GM23248 (cell line): ENCODE results near the gene ZNF575. TPM values are rescaled to one million over a fixed set of nuclear protein-coding genes. Genes with fewer than 3 reads are reported as not detected.

ENCODE experiments used
- DNase-seq: peaks from one replicate; pipeline ENCODE4 v3.0.0-alpha.2; 2015
- H2AFZ ChIP-seq: fragments of 200-600 bp; sonication (generic); 2 replicates; pipeline ENCODE4 v1.6.1; 2016; ENCODE audit warnings: antibody characterized with exemption
- H3F3A ChIP-seq: fragments of 200-600 bp; sonication (generic); 2 replicates; pipeline ENCODE4 v1.6.1; 2016; ENCODE audit warnings: mild to moderate bottlenecking, antibody characterized with exemption, mixed run types; ENCODE audit not compliant: insufficient read depth
- H3K27ac ChIP-seq: fragments of 200-600 bp; sonication (generic); 2 replicates; pipeline ENCODE4 v1.5.1; 2016; ENCODE audit warnings: mild to moderate bottlenecking
- H3K27me3 ChIP-seq: fragments of 200-600 bp; sonication (generic); replicated peaks from 2 replicates; pipeline ENCODE4 v1.6.1; 2016; ENCODE audit warnings: mild to moderate bottlenecking; ENCODE audit not compliant: insufficient read depth
- H3K36me3 ChIP-seq: fragments of 200-600 bp; sonication (generic); 2 replicates; pipeline ENCODE4 v1.6.1; 2016; ENCODE audit warnings: low read depth, mild to moderate bottlenecking
- H3K4me1 ChIP-seq: fragments of 200-600 bp; sonication (generic); 2 replicates; pipeline ENCODE4 v1.6.1; 2016; ENCODE audit warnings: mild to moderate bottlenecking; ENCODE audit not compliant: insufficient read depth
- H3K4me2 ChIP-seq: fragments of 200-600 bp; sonication (generic); one replicate; pipeline ENCODE4 v1.6.1; 2016; ENCODE audit warnings: mild to moderate bottlenecking; ENCODE audit not compliant: unreplicated experiment
- H3K4me3 ChIP-seq: fragments of 200-600 bp; sonication (generic); 2 replicates; pipeline ENCODE4 v1.5.1; 2016; ENCODE audit warnings: mild to moderate bottlenecking
- H3K79me2 ChIP-seq: fragments of 200-600 bp; sonication (generic); 2 replicates; pipeline ENCODE4 v1.6.1; 2016; ENCODE audit warnings: mild to moderate bottlenecking; ENCODE audit not compliant: insufficient read depth
- H3K9ac ChIP-seq: fragments of 200-600 bp; sonication (generic); 2 replicates; pipeline ENCODE4 v1.6.1; 2016; ENCODE audit warnings: mild to moderate bottlenecking
- H3K9me2 ChIP-seq: fragments of 200-600 bp; sonication (generic); 2 replicates; pipeline ENCODE4 v1.6.1; 2016; ENCODE audit warnings: mixed run types, mild to moderate bottlenecking, moderate library complexity; ENCODE audit not compliant: insufficient read depth
- H3K9me3 ChIP-seq: fragments of 200-600 bp; sonication (generic); one replicate; pipeline ENCODE4 v1.6.1; 2017; ENCODE audit warnings: low read depth
- H4K20me1 ChIP-seq: fragments of 200-600 bp; sonication (generic); 2 replicates; pipeline ENCODE4 v1.6.0; 2016; ENCODE audit not compliant: insufficient read depth
- EZH2 ChIP-seq: fragments of 200-600 bp; sonication (generic); IDR thresholded peaks from 2 replicates; pipeline ENCODE4 v1.6.1; 2018; ENCODE audit warnings: antibody characterized with exemption, mild to moderate bottlenecking; ENCODE audit not compliant: insufficient read depth, poor library complexity, severe bottlenecking
- EZH2phosphoT487 ChIP-seq: fragments of 200-600 bp; sonication (generic); IDR thresholded peaks from 2 replicates; pipeline ENCODE4 v1.6.1; 2018; ENCODE audit warnings: antibody characterized with exemption, moderate library complexity, mild to moderate bottlenecking, low read depth; ENCODE audit not compliant: insufficient read depth
- WGBS, 2 experiments: methylation state at CpG; one replicate each; pipeline ENCODE4 v1.1.6; 2015 to 2017; ENCODE audit warnings: low lambda C conversion rate in 2 of 2, low coverage in 1 of 2; ENCODE audit errors: missing lambda C conversion rate in 2 of 2; 5-methylcytosine and 5-hydroxymethylcytosine counted together
- in situ Hi-C: fragments of 300-500 bp; cut with MboI; formaldehyde crosslinking; loops from 2 replicates; pipeline ENCODE4 v1.15.0; 2020
- polyA plus RNA-seq: library from polyadenylated mRNA; unstranded; fragments of >200 nt; fragmentation: Nextera tagmentation; extraction: Ambion mirVana; gene quantifications from 2 replicates; pipeline ENCODE4 v1.2.1, GENCODE V29; 2016
- total RNA-seq: library from RNA; depleted of rRNA; stranded (reverse); fragments of >200 nt; shearing (Covaris generic); gene quantifications from 2 replicates; pipeline ENCODE4 v1.2.3, GENCODE V29; 2014

ZNF575 gene
- total and polyA plus RNA-seq, 2 experiments from 2014 or later: 0.22 to 3.1 TPM

DNA sequence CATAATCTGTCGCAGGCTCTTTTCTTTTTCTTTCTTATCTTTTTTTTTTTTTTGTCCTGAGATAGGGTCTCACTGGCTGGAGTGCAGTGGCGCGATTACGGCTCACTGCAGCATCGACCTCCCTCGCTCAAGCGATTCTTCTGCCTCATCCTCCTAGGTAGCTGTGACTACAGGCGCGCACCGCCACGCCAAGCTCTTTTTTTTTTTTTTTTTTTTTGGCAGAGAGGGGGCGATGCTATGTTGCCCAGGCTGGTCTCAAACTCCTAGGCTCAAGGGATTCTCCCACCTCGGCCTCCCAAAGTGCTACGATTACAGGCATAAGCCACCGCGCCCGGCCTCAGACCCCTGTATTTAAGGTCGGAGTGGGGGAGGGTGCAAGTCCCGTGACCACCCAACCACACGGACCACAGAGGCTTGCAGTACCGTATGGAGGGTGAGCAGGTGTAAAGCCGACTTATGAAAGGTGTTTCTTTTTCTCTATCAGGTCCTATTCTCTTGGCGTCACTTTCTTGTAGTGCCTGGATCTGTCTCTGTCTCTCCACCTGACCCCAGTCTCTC, 30.5 kb upstream of the ZNF575 start:
- no peak for DNase-seq
- Histone ChIP-seq H3F3A (peaks cover 18% of the 10 kb centered on the region), H3K9me3 (no peaks in the 10 kb centered on the region), H3K27ac (no peak overlapping the region), H3K9me2 (no peaks in the 10 kb centered on the region), H2AFZ (no peak overlapping the region), H3K36me3 (peaks cover 5% of the 10 kb centered on the region; the same call in 1 of the 2 replicates), H3K27me3 (no peaks in the 10 kb centered on the region), H3K4me3 (no peak overlapping the region), H4K20me1 (no peaks in the 10 kb centered on the region), H3K79me2 (no peaks in the 10 kb centered on the region), H3K4me2 (peak overlapping the region; percentile 80), H3K4me1 (no peaks in the 10 kb centered on the region), H3K9ac (no peak overlapping the region)
- in situ Hi-C loops: no loop called here
- 89 to 96% methylated on average over 21 to 23 of the region's 23 CpGs for WGBS, 2 experiments
- no peak for TF ChIP-seq EZH2
- no peak for TF ChIP-seq EZH2phosphoT487

DNA sequence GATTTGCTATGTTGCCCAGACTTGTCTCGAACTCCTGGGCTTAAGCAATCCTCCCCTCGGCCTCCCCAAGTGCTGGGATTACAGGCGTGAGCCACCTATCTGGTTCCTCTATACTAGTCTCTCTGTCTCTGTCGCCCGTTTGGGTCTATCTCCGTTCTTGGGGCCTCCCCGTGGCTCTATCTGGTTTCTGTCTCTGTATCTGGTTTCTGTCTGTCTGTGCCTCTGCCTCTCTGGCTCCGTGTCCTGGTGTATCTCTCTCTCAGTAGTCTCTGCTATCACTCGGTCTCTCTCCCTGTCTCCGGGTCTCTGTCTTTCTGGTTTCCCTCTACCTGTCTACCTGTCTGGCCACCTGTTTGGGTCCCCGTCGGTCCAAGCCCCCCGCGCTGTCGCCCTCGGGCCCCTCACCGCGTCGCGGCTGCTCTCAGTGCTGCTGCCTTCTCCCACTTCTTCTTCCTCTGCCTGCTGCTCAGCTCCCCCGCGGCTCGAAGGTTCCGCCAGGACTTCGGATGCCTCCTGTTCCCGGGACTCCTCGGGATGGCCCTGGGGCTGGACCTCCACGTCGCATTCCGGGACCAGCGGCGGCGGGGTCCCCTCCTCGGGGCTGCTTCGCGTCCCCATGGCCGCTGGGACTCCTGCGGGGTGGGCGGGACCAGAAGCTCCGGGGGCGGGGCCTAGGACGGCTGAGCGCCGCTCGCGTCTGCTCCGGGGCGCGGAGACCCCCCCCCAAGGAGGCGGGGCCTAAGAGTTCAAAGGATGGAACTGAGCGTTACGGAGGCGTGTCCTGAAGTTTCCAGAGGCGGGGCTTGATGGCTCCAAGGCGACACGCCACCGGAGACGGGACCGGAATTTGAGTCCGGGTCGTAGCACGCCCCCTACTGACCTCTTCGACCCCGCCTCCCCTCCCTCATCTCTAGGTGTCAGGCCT, 29.2 kb upstream of the ZNF575 start:
- peak; percentile 96 for DNase-seq
- in situ Hi-C loops: no loop called here

DNA sequence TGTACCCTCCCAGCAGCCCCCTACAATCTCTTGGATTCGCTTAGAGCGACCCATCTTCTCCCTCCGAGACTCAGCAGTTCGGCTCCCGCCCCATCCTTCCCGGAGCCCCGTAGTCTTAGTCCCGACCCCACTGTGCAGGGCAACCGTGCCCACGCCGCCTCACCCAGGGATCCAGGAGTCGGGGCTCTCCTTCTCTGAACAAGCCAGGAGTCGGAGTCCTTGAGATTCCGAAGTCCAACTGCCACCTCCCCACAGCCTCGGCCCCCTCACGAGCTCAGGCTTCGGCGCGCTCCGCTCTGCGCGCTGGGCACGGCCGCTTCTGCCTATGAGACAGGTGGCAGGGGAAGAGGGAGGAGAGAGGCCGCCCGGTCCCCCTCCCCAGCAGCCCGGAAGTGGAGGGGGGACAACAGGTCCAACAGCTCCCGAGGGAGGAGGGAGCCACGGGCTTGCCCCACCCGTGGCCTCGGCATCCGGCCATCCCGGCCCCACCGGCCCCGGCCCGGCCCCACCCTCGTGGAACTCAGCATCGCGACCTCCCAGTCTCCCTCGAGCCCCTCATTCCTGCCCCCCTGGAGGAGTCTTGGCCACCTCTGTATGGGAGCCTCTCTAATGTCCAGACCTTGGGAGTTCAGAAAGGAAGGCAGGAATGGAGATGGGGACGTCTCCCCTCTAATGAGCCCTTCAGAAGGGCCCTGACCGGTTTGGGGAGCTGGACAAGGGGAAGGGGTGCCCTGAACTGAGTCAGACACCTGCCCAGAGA, 28.4 kb upstream of the ZNF575 start, which contains the start of gene PHLDB3:
Gene PHLDB3, minus strand, starts transcription at position 321 of the 760 bp plus-strand sequence. CDS start 628 bp downstream, outside the sequence.
- peak; percentile 59 for DNase-seq
- WGBS, 2 experiments: 8 to 9% methylated on average over 27 to 41 of the region's 42 CpGs

More for the DNA sequence above, 29.2 kb upstream of the ZNF575 start:
- H3K27me3 ChIP-seq: no peaks in the 10 kb centered on the region
- peaks cover 20% of the 10 kb centered on the region for H3F3A ChIP-seq
- no peak for TF ChIP-seq EZH2
- TF ChIP-seq EZH2phosphoT487: no peak
- no peaks in the 10 kb centered on the region for H3K4me1 ChIP-seq
- 2% methylated on average over 42 to 61 of the region's 64 CpGs for WGBS, 2 experiments
- no peaks in the 10 kb centered on the region for H3K9me2 ChIP-seq
- H2AFZ ChIP-seq: peak overlapping the region; percentile 74
- H3K4me2 ChIP-seq: peak overlapping the region; percentile 80
- H3K9ac ChIP-seq: peak overlapping the region; percentile 70
- no peaks in the 10 kb centered on the region for H3K79me2 ChIP-seq
- H4K20me1 ChIP-seq: no peaks in the 10 kb centered on the region
- peak overlapping the region; percentile 73 for H3K4me3 ChIP-seq
- peaks cover 9% of the 10 kb centered on the region; the same call in 1 of the 2 replicates for H3K36me3 ChIP-seq
- H3K27ac ChIP-seq: peak overlapping the region; percentile 30
- no peaks in the 10 kb centered on the region for H3K9me3 ChIP-seq

DNA sequence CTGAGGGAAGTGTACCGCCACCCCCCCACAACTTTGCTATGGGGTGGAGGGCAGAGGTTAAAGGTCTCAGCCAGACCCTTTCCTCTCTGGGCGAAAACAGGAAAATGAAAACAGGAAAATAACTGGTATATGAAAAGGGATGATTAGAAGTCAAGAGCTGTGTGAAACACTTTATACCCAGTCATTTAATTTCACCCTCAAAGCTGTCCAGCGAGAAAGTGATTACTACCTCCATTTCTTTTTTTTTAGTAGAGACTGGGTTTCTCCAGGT, 27.9 kb upstream of the ZNF575 start:
- H3K9ac ChIP-seq: no peak overlapping the region
- H3K4me2 ChIP-seq: peak overlapping the region; percentile 80
- no peaks in the 10 kb centered on the region for H3K9me3 ChIP-seq
- H3F3A ChIP-seq: peaks cover 22% of the 10 kb centered on the region
- H3K79me2 ChIP-seq: no peaks in the 10 kb centered on the region
- H3K4me1 ChIP-seq: no peaks in the 10 kb centered on the region
- peaks cover 18% of the 10 kb centered on the region; the same call in 1 of the 2 replicates for H3K36me3 ChIP-seq
- H2AFZ ChIP-seq: no peak overlapping the region; the same call in 1 of the 2 replicates
- no peaks in the 10 kb centered on the region for H3K9me2 ChIP-seq
- H3K4me3 ChIP-seq: peak overlapping the region; percentile 73; the same call in 1 of the 2 replicates
- no peak for TF ChIP-seq EZH2phosphoT487
- no peak for TF ChIP-seq EZH2
- H4K20me1 ChIP-seq: no peaks in the 10 kb centered on the region
- H3K27ac ChIP-seq: no peak overlapping the region
- WGBS, 2 experiments: 89 to 96% methylated on average over 3 of the region's 3 CpGs
- DNase-seq: no peak
- H3K27me3 ChIP-seq: no peaks in the 10 kb centered on the region
- in situ Hi-C loops: no loop called here

More for the DNA sequence above, 28.4 kb upstream of the ZNF575 start, which contains the start of gene PHLDB3:
- H3K4me1 ChIP-seq: no peaks in the 10 kb centered on the region
- in situ Hi-C loops: no loop called here
- no peak for TF ChIP-seq EZH2
- no peak for TF ChIP-seq EZH2phosphoT487
- no peaks in the 10 kb centered on the region for H3K9me3 ChIP-seq
- H3K9ac ChIP-seq: peak within 1 kb of the TSS; percentile 70
- peak within 1 kb of the TSS; percentile 80 for H3K4me2 ChIP-seq
- no peaks in the 10 kb centered on the region for H3K9me2 ChIP-seq
- no peaks in the 10 kb centered on the region for H3K27me3 ChIP-seq
- peak within 1 kb of the TSS; percentile 73 for H3K4me3 ChIP-seq
- no peaks in the 10 kb centered on the region for H4K20me1 ChIP-seq
- peak within 1 kb of the TSS; percentile 30 for H3K27ac ChIP-seq
- no peaks in the 10 kb centered on the region for H3K79me2 ChIP-seq
- peak within 1 kb of the TSS; percentile 74 for H2AFZ ChIP-seq
- H3F3A ChIP-seq: peaks cover 22% of the 10 kb centered on the region
- peaks cover 13% of the 10 kb centered on the region; the same call in 1 of the 2 replicates for H3K36me3 ChIP-seq
